IMR-90 (cell line): Measurements from ENCODE around the gene F5.

Experiments used
- BHLHE40 ChIP-seq: fragments of 150-350 bp; IDR thresholded peaks from 2 replicates; pipeline ENCODE4 v1.6.1; 2016; ENCODE audit warnings: mild to moderate bottlenecking, low read depth, low read length
- CTCF ChIP-seq: conservative IDR thresholded peaks from 2 replicates; pipeline ENCODE4 v1.5.1; 2012; ENCODE audit warnings: mild to moderate bottlenecking, low read depth, low read length, improper control_type of control experiment
- MAFK ChIP-seq: IDR thresholded peaks from 2 replicates; pipeline ENCODE4 v1.6.1; 2012; ENCODE audit warnings: low read depth, low read length, improper control_type of control experiment
- MAZ ChIP-seq: IDR thresholded peaks from 2 replicates; pipeline ENCODE4 v1.6.1; 2012; ENCODE audit warnings: low read depth, mild to moderate bottlenecking, low read length, improper control_type of control experiment, moderate library complexity, borderline replicate concordance
- MXI1 ChIP-seq: IDR thresholded peaks from 2 replicates; pipeline ENCODE4 v1.6.1; 2012; ENCODE audit warnings: low read depth, mild to moderate bottlenecking, low read length, moderate library complexity, borderline replicate concordance
- NFE2L2 ChIP-seq: fragments of 150-350 bp; IDR thresholded peaks from 2 replicates; pipeline ENCODE4 v1.6.1; 2016; ENCODE audit warnings: low read depth, mild to moderate bottlenecking, low read length
- POLR2A ChIP-seq: IDR thresholded peaks from 2 replicates; pipeline ENCODE4 v1.6.1; 2012; ENCODE audit warnings: mild to moderate bottlenecking, low read depth, low read length
- RAD21 ChIP-seq: IDR thresholded peaks from 2 replicates; pipeline ENCODE4 v1.6.1; 2012; ENCODE audit warnings: low read length, improper control_type of control experiment
- RCOR1 ChIP-seq: IDR thresholded peaks from 2 replicates; pipeline ENCODE4 v1.6.1; 2012; ENCODE audit warnings: mild to moderate bottlenecking, low read length, improper control_type of control experiment; ENCODE audit not compliant: insufficient replicate concordance
- SMC3 ChIP-seq: fragments of 150-350 bp; IDR thresholded peaks from 2 replicates; pipeline ENCODE4 v1.6.1; 2016; ENCODE audit warnings: low read depth, mild to moderate bottlenecking, antibody characterized with exemption, low read length, moderate library complexity
- USF2 ChIP-seq: fragments of 150-350 bp; IDR thresholded peaks from 2 replicates; pipeline ENCODE4 v1.6.1; 2017; ENCODE audit warnings: mild to moderate bottlenecking, antibody characterized with exemption, low read length, low read depth
- TF ChIP-seq, protein P1 (sequence below): fragments of 150-350 bp; IDR thresholded peaks from 2 replicates; pipeline ENCODE4 v1.6.1; 2016; ENCODE audit warnings: low read depth, mild to moderate bottlenecking, low read length, moderate library complexity, borderline replicate concordance

DNA sequence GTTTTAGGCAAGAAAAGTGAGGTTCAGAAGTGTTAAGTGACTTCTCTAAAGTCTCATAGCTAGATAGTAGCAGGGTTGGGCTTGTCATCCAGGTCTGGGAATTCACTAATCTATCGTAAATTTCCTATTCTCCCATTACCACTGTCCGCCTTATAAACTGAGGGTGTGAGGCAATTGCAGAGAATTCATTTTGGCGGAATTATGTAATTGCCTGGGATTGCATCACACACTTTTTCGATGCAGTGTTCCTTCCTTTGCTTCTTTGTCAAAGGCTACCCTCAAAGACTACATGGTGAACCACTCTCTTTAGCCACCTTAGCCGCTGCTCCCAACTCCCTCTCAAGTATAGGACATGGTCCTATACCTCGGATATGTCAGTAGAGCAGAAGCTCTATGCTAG lies 24.6 kb upstream of the F5 start:
- no peak for TF ChIP-seq CTCF
- no peak for TF ChIP-seq POLR2A
- no peak for TF ChIP-seq RCOR1
- TF ChIP-seq RAD21 = no peak
- no peak for TF ChIP-seq NFE2L2
- no peak for TF ChIP-seq SMC3
- TF ChIP-seq MAZ = no peak
- no peak for TF ChIP-seq MXI1
- no peak for TF ChIP-seq USF2
- no peak for TF ChIP-seq BHLHE40
- TF ChIP-seq, protein P1, sequence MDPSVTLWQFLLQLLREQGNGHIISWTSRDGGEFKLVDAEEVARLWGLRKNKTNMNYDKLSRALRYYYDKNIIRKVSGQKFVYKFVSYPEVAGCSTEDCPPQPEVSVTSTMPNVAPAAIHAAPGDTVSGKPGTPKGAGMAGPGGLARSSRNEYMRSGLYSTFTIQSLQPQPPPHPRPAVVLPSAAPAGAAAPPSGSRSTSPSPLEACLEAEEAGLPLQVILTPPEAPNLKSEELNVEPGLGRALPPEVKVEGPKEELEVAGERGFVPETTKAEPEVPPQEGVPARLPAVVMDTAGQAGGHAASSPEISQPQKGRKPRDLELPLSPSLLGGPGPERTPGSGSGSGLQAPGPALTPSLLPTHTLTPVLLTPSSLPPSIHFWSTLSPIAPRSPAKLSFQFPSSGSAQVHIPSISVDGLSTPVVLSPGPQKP = no peak
- no peak for TF ChIP-seq MAFK
